SK-N-SH treated with all-trans-retinoic acid at 6 μM for 48 hours (cell line): Measurements from ENCODE around the gene TDRD6.

Experiments used
- BACH2 ChIP-seq: fragments of 250-450 bp; sonication (Bioruptor Pico); IDR thresholded peaks from 2 replicates; pipeline ENCODE4 v1.9.0; 2021; ENCODE audit warnings: mild to moderate bottlenecking, borderline replicate concordance
- CSDC2 ChIP-seq: fragments of 250-450 bp; sonication (Bioruptor Pico); IDR thresholded peaks from 2 replicates; pipeline ENCODE4 v1.5.0; 2020; ENCODE audit warnings: mild to moderate bottlenecking, moderate library complexity
- ESRRG ChIP-seq: fragments of 250-450 bp; sonication (Bioruptor Pico); IDR thresholded peaks from 2 replicates; pipeline ENCODE4 v1.6.1; 2021; ENCODE audit warnings: mild to moderate bottlenecking
- GLIS3 ChIP-seq: fragments of 250-450 bp; sonication (Bioruptor Pico); IDR thresholded peaks from 2 replicates; pipeline ENCODE4 v1.5.0; 2020; ENCODE audit warnings: mild to moderate bottlenecking, moderate library complexity
- OSR1 ChIP-seq: fragments of 250-450 bp; sonication (Bioruptor Pico); IDR thresholded peaks from 2 replicates; pipeline ENCODE4 v1.8.0; 2022; ENCODE audit warnings: moderate library complexity, mild to moderate bottlenecking, inconsistent platforms
- RARB ChIP-seq: fragments of 250-450 bp; sonication (Bioruptor Pico); IDR thresholded peaks from 2 replicates; pipeline ENCODE4 v1.8.0; 2021; ENCODE audit warnings: mild to moderate bottlenecking, moderate library complexity
- TOX ChIP-seq: fragments of 250-450 bp; sonication (Bioruptor Pico); IDR thresholded peaks from 2 replicates; pipeline ENCODE4 v1.8.0; 2021; ENCODE audit warnings: mild to moderate bottlenecking, moderate library complexity, borderline replicate concordance
- ZC3H10 ChIP-seq: fragments of 250-450 bp; sonication (Bioruptor Pico); IDR thresholded peaks from 2 replicates; pipeline ENCODE4 v1.5.1; 2021; ENCODE audit warnings: mild to moderate bottlenecking, moderate library complexity
- ZFP30 ChIP-seq: fragments of 450-650 bp; formaldehyde crosslinking; IDR thresholded peaks from 2 replicates; pipeline ENCODE4 v1.5.0; 2022; ENCODE audit warnings: mild to moderate bottlenecking, moderate library complexity
- ZNF8 ChIP-seq: fragments of 450-650 bp; formaldehyde crosslinking; IDR thresholded peaks from 2 replicates; pipeline ENCODE4 v1.5.0; 2020; ENCODE audit warnings: mild to moderate bottlenecking, moderate library complexity
- TF ChIP-seq, protein P1 (sequence below): fragments of 250-450 bp; sonication (Bioruptor Pico); IDR thresholded peaks from 2 replicates; pipeline ENCODE4 v1.8.0; 2021; ENCODE audit warnings: low read depth, mild to moderate bottlenecking, moderate library complexity, borderline replicate concordance
- TF ChIP-seq, protein P2 (sequence below): fragments of 250-450 bp; sonication (Bioruptor Pico); IDR thresholded peaks from 2 replicates; pipeline ENCODE4 v1.5.1; 2021; ENCODE audit warnings: mild to moderate bottlenecking, moderate library complexity
- TF ChIP-seq, protein P3 (sequence below): fragments of 250-450 bp; sonication (Bioruptor Pico); IDR thresholded peaks from 2 replicates; pipeline ENCODE4 v1.8.0; 2020; ENCODE audit warnings: mild to moderate bottlenecking, moderate library complexity, borderline replicate concordance
- TF ChIP-seq, protein P4 (sequence below): fragments of 250-450 bp; sonication (Bioruptor Pico); IDR thresholded peaks from 2 replicates; pipeline ENCODE4 v1.5.1; 2020; ENCODE audit warnings: low read depth, mild to moderate bottlenecking, moderate library complexity

DNA sequence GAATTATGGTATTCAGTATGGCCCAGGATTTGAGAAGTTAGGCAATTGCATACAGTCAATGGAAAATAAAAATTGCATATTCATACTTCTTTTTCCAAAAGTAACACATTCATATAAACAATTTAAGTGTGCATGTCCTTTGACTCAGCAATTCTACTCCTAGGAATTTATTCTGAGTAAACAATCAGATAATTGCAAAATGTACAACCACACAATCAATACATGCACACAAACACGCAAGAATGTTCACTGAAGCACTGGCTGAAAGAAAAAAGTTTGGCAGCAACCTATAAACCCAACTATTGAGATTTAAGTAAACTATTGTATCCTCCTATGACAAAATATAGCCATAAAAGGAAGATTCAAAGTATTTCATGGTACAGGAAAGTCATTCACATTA, 36.7 kb upstream of the TDRD6 start:
- TF ChIP-seq, protein P1, sequence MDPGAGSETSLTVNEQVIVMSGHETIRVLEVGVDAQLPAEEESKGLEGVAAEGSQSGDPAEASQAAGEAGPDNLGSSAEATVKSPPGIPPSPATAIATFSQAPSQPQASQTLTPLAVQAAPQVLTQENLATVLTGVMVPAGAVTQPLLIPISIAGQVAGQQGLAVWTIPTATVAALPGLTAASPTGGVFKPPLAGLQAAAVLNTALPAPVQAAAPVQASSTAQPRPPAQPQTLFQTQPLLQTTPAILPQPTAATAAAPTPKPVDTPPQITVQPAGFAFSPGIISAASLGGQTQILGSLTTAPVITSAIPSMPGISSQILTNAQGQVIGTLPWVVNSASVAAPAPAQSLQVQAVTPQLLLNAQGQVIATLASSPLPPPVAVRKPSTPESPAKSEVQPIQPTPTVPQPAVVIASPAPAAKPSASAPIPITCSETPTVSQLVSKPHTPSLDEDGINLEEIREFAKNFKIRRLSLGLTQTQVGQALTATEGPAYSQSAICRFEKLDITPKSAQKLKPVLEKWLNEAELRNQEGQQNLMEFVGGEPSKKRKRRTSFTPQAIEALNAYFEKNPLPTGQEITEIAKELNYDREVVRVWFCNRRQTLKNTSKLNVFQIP (CRISPR knock-in tag), result no peak
- TF ChIP-seq, protein P2, sequence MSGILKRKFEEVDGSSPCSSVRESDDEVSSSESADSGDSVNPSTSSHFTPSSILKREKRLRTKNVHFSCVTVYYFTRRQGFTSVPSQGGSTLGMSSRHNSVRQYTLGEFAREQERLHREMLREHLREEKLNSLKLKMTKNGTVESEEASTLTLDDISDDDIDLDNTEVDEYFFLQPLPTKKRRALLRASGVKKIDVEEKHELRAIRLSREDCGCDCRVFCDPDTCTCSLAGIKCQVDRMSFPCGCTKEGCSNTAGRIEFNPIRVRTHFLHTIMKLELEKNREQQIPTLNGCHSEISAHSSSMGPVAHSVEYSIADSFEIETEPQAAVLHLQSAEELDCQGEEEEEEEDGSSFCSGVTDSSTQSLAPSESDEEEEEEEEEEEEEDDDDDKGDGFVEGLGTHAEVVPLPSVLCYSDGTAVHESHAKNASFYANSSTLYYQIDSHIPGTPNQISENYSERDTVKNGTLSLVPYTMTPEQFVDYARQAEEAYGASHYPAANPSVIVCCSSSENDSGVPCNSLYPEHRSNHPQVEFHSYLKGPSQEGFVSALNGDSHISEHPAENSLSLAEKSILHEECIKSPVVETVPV (CRISPR knock-in tag), result no peak
- TF ChIP-seq ESRRG (CRISPR knock-in tag), result no peak
- no peak for TF ChIP-seq ZNF8 (CRISPR knock-in tag)
- no peak for TF ChIP-seq OSR1 (CRISPR knock-in tag)
- TF ChIP-seq, protein P3, sequence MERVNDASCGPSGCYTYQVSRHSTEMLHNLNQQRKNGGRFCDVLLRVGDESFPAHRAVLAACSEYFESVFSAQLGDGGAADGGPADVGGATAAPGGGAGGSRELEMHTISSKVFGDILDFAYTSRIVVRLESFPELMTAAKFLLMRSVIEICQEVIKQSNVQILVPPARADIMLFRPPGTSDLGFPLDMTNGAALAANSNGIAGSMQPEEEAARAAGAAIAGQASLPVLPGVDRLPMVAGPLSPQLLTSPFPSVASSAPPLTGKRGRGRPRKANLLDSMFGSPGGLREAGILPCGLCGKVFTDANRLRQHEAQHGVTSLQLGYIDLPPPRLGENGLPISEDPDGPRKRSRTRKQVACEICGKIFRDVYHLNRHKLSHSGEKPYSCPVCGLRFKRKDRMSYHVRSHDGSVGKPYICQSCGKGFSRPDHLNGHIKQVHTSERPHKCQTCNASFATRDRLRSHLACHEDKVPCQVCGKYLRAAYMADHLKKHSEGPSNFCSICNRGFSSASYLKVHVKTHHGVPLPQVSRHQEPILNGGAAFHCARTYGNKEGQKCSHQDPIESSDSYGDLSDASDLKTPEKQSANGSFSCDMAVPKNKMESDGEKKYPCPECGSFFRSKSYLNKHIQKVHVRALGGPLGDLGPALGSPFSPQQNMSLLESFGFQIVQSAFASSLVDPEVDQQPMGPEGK (CRISPR knock-in tag), result no peak
- TF ChIP-seq TOX (CRISPR knock-in tag), result no peak
- no peak for TF ChIP-seq RARB (CRISPR knock-in tag)
- TF ChIP-seq, protein P4, sequence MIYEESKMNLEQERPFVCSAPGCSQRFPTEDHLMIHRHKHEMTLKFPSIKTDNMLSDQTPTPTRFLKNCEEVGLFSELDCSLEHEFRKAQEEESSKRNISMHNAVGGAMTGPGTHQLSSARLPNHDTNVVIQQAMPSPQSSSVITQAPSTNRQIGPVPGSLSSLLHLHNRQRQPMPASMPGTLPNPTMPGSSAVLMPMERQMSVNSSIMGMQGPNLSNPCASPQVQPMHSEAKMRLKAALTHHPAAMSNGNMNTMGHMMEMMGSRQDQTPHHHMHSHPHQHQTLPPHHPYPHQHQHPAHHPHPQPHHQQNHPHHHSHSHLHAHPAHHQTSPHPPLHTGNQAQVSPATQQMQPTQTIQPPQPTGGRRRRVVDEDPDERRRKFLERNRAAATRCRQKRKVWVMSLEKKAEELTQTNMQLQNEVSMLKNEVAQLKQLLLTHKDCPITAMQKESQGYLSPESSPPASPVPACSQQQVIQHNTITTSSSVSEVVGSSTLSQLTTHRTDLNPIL (CRISPR knock-in tag), result no peak
- no peak for TF ChIP-seq ZC3H10 (CRISPR knock-in tag)
- no peak for TF ChIP-seq BACH2
- no peak for TF ChIP-seq GLIS3 (CRISPR knock-in tag)
- TF ChIP-seq ZFP30 (CRISPR knock-in tag), result no peak
- TF ChIP-seq CSDC2, result no peak
